Kidney (tissue), 14 donors: Measurements from ENCODE around the gene WBP2NL. TPM values are rescaled to one million over a fixed set of nuclear protein-coding genes. Genes with fewer than 3 reads are reported as not detected.

Experiments
- DNase-seq, 5 donors: peaks; one replicate each; pipeline ENCODE4 v3.0.0-alpha.2; 2013 to 2020
- FAIRE-seq: peaks from 2 replicates; lab custom pipeline; 2012; peaks lifted over from hg19 to GRCh38; lab: Jason Lieb, UNC
- H3K27ac ChIP-seq, 2 donors: one replicate each; pipeline ENCODE4 v1.7.0; 2013; ENCODE audit warnings: low read depth in 2 of 2, low read length in 2 of 2, inconsistent platforms in 1 of 2
- H3K27me3 ChIP-seq: one replicate; pipeline ENCODE4 v1.7.1; 2013; ENCODE audit warnings: low read length, inconsistent platforms; ENCODE audit not compliant: control insufficient read depth, insufficient read depth
- H3K36me3 ChIP-seq, 3 donors: one replicate each; pipeline versions ENCODE4 v1.7.0 to v1.7.1; 2013; ENCODE audit warnings: low read length in 3 of 3, control low read depth in 1 of 3, inconsistent platforms in 1 of 3; ENCODE audit not compliant: insufficient read depth in 3 of 3, control insufficient read depth in 2 of 3
- H3K4me1 ChIP-seq, 3 donors: one replicate each; pipeline versions ENCODE4 v1.7.0 to v1.7.1; 2013; ENCODE audit warnings: low read length in 3 of 3, inconsistent platforms in 1 of 3, low read depth in 1 of 3; ENCODE audit not compliant: control insufficient read depth in 2 of 3, insufficient read depth in 2 of 3
- H3K4me3 ChIP-seq, 3 donors: one replicate each; pipeline versions ENCODE4 v1.7.0 to v1.8.1; 2013; ENCODE audit warnings: low read length in 3 of 3, control low read depth in 1 of 3, inconsistent platforms in 1 of 3
- H3K9ac ChIP-seq, 3 donors: one replicate each; pipeline versions ENCODE4 v1.7.0 to v1.7.1; 2013; ENCODE audit warnings: low read length in 3 of 3, control low read depth in 1 of 3, inconsistent platforms in 1 of 3
- H3K9me3 ChIP-seq, 3 donors: one replicate each; pipeline versions ENCODE4 v1.7.0 to v1.7.1; 2013; ENCODE audit warnings: low read length in 3 of 3, control low read depth in 1 of 3, inconsistent platforms in 1 of 3; ENCODE audit not compliant: control insufficient read depth in 2 of 3, insufficient read depth in 1 of 3
- CTCF ChIP-seq: IDR thresholded peaks from 3 replicates; pipeline ENCODE4 v1.5.1; 2012; ENCODE audit warnings: mild to moderate bottlenecking, moderate library complexity, borderline replicate concordance; ENCODE audit not compliant: insufficient read depth; ENCODE audit errors: extremely low read depth
- intact Hi-C: fragments of 100-400 bp; cut with DNase I; formaldehyde crosslinking; loops from one replicate; pipeline ENCODE4 v1.11.1; 2022
- polyA plus RNA-seq: library from polyadenylated mRNA; stranded (reverse); fragments of 350-450 nt; fragmentation: Illumina TruSeq; extraction: RNeasy Lipid Tissue Mini Kit (QIAGEN cat#74804); gene quantifications from one replicate; pipeline ENCODE4 v1.2.3, GENCODE V29; 2014; ENCODE audit warnings: low read depth, low replicate concordance; ENCODE audit not compliant: insufficient read depth
- total RNA-seq: library from RNA; stranded (reverse); fragmentation: NEBNext Ultra II Directional; extraction: Animal tissue kit (Norgen Biotek cat#: 25700); gene quantifications from one replicate; pipeline ENCODE4 v1.2.1, GENCODE V29; 2021
- donor health status: control.
- donor health status: control.
- donor health status: control.
- donor health status: control.
- donor health status: control.
- donor health status: DM: yes; HTN: yes; CAD: no.
- donor health status: Normal renal cell carcinoma (clear cell type).

WBP2NL gene
- total and polyA plus RNA-seq, 2 donors from 2014 or later: 0.84 to 2.5 TPM

GRCh38 chr22:42022162-42022847 is 23.7 kb downstream of the WBP2NL start:
- TF ChIP-seq CTCF: no peak
- Histone ChIP-seq H3K4me1 (no peaks in the 10 kb centered on the region), H3K9ac (no peak overlapping the region), H3K9me3 (no peaks in the 10 kb centered on the region), H3K27me3 (no peaks in the 10 kb centered on the region), H3K27ac (no peak overlapping the region), H3K36me3 (no peaks in the 10 kb centered on the region), H3K4me3 (no peak overlapping the region)
- intact Hi-C loops: no loop called here
- DNase-seq: no peak
- no peak for FAIRE-seq

- no peaks in the 10 kb centered on the region for H3K36me3 ChIP-seq
- FAIRE-seq: no peak
- intact Hi-C loops: no loop called here
- H3K27me3 ChIP-seq: no peaks in the 10 kb centered on the region
- no peak overlapping the region for H3K9ac ChIP-seq
- H3K4me1 ChIP-seq: no peaks in the 10 kb centered on the region
- no peak for DNase-seq
- no peak for TF ChIP-seq CTCF
- no peak overlapping the region for H3K4me3 ChIP-seq
- H3K27ac ChIP-seq: no peak overlapping the region
- H3K9me3 ChIP-seq: no peaks in the 10 kb centered on the region
These were observed 26.8 kb downstream of the WBP2NL start for GRCh38 chr22:42025421-42025820.

GRCh38 chr22:42026705-42027104 is 28.1 kb downstream of the WBP2NL start:
- H3K4me3 ChIP-seq: no peak overlapping the region
- FAIRE-seq (no peak), DNase-seq (no peak)
- H3K9ac ChIP-seq: no peak overlapping the region
- no peaks in the 10 kb centered on the region for H3K4me1 ChIP-seq
- no peaks in the 10 kb centered on the region for H3K9me3 ChIP-seq
- TF ChIP-seq CTCF: no peak
- H3K27me3 ChIP-seq: no peaks in the 10 kb centered on the region
- no peak overlapping the region for H3K27ac ChIP-seq
- intact Hi-C loops: no loop called here
- no peaks in the 10 kb centered on the region for H3K36me3 ChIP-seq
